Right ventricle myocardium superior (tissue), 1 donor: ENCODE data around the gene MESP1. TPM values are rescaled to one million over a fixed set of nuclear protein-coding genes. Genes with fewer than 3 reads are reported as not detected.

Experiments
- ATAC-seq: fragments of 200-7000 bp; cut with Tn5 transposase; one replicate; pipeline ENCODE4 v1.9.1; 2020; ENCODE audit warnings: mild to moderate bottlenecking; ENCODE audit not compliant: poor library complexity
- DNase-seq: peaks from one replicate; pipeline ENCODE4 v3.0.0-alpha.2; 2020
- intact Hi-C: fragments of 100-400 bp; cut with DNase I; formaldehyde crosslinking; loops from one replicate; pipeline ENCODE4 v1.11.2; 2022
- total RNA-seq: library from RNA; stranded (reverse); fragmentation: NEBNext Ultra II Directional; extraction: Animal tissue kit (Norgen Biotek cat#: 25700); gene quantifications from one replicate; pipeline ENCODE4 v1.2.1, GENCODE V29; 2021
- donor health status: DM: no; HTN: yes; CAD: no; lungs with severe emphysema.

The MESP1 gene
- total RNA-seq, 1 donor from 2014 or later = 11.6 TPM

DNA sequence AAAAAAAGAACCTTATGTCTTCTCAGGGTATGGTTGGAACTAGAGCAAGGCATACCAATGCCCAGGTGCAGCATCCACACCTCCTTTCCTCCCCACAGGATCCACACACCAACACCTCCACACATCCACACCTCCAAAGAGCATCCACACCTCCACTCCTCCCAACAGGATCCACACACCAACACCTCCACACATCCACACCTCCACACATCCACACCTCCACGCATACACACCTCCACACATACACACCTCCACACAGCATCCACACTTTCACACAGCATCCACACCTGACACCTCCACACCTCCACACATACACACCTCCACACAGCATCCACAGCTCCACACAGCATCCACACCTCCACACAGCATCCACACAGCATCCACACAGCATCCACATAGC is 5.3 kb downstream of the MESP1 start:
- no peak for DNase-seq
- no peak for ATAC-seq
- intact Hi-C loops = loop anchor here (5.0 to 10.0 kb wide), 2 partner anchors 101 to 127 kb away; no protein-coding TSS in a partner anchor

DNA sequence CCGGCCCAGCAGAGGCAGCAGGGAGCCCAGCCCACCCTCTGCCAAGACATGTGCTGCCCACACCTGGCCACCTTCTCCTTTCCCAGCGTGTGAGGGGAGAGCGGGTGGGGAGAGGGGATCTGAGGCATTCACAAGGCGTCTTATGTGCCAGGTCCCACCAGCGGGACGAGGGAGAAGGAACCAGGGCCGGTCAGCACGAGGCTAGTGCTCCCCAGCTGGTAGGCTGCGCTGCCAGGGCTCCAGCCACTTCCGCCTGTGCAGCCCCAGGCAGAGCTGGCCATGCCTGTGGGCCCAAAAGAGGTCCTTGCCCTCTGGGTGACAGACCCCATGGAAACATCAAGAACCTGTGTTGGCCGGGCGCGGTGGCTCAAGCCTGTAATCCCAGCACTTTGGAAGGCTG is 5.9 kb downstream of the MESP1 start:
- no peak for ATAC-seq
- intact Hi-C loops = loop anchor here (5.0 to 10.0 kb wide), 2 partner anchors 100 to 127 kb away; no protein-coding TSS in a partner anchor
- no peak for DNase-seq

DNA sequence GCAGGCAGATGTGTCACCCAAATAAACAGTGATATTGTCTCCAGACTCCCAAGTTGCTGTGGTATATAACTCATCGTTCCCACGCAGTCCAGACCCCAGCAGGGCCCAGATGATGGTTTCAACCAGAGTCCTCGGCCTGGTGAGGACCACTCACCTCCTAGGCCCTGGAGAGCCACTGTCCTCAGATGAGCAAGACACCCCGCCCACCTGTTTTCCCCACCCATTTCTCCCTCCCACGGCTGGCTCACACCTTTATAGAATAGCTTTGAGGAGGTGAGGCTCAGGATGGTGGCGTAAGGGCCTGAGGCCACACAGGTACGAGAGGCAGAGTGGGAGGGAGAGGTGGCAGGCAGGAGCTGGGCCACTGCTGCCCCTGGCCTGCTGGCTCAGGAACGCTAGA is 7.5 kb downstream of the MESP1 start:
- intact Hi-C loops = loop anchor here (5.0 to 10.0 kb wide), 2 partner anchors 99 to 344 kb away; no protein-coding TSS in a partner anchor
- ATAC-seq = no peak
- DNase-seq = no peak

DNA sequence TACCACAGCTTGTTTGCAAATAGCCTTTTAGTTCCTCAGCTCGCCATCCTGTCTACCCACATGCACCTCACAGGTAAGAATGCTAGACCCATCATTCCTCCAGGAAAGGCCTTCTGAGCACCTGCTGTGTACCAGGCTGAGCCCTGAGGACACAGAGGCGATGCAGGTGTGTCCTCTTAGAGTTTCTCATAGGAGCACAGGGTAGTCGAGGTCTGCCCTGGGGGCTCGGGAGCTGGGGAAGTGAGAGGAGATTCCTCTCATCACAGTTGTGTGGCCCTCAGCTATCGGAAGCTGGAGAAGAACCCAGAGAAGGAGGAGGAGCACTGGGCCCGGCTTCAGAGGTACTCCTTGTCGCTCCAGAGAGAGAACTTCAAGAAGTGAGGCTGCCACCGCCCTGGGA is 8.0 kb downstream of the MESP1 start:
- ATAC-seq (no peak), DNase-seq (no peak)
- intact Hi-C loops = loop anchor here (5.0 to 10.0 kb wide), 2 partner anchors 98 to 344 kb away; no protein-coding TSS in a partner anchor

DNA sequence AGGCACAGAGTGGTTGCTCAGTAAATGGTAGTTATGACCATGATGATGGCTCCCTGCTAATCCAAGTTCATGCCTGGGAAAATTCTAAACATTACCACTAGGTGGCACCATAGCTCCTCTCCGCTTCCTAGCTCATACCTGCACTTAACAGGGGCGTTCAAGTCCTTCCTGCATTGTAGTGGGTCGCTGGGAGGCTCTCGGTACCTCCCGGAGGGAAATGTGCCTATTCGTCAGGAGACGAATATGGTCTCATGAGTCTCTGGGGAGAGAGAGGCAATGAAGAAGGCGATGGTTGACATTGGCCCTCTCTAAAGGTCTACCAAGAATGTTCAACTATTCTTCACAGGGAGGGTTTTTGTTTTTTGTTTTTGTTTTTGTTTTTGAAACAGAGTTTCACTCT is 10.9 kb downstream of the MESP1 start:
- intact Hi-C loops = loop anchor here (5.0 to 10.0 kb wide), 2 partner anchors 95 to 347 kb away; no protein-coding TSS in a partner anchor
- peak; percentile 92 for ATAC-seq
- no peak for DNase-seq

DNA sequence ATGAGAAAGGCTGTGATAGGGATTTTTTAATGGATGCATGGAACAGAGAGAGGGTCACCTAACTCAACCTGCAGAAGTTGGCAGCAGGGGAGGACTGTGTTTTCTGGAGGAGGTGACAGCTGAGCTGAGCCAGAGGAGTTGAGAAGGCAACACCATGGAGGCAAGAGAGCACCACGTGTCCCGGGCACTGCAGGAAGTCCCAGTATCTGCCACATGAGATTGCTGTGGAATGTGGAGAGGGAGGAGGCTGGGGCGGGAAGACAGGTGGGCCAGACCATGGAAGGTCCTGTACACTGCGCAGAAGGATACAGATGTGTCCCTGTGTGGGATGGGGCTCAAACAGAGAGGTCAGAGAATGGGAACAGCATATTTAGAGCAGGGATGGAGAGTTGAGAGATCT is 15.3 kb downstream of the MESP1 start:
- intact Hi-C loops = no loop called here
- ATAC-seq = no peak

DNA sequence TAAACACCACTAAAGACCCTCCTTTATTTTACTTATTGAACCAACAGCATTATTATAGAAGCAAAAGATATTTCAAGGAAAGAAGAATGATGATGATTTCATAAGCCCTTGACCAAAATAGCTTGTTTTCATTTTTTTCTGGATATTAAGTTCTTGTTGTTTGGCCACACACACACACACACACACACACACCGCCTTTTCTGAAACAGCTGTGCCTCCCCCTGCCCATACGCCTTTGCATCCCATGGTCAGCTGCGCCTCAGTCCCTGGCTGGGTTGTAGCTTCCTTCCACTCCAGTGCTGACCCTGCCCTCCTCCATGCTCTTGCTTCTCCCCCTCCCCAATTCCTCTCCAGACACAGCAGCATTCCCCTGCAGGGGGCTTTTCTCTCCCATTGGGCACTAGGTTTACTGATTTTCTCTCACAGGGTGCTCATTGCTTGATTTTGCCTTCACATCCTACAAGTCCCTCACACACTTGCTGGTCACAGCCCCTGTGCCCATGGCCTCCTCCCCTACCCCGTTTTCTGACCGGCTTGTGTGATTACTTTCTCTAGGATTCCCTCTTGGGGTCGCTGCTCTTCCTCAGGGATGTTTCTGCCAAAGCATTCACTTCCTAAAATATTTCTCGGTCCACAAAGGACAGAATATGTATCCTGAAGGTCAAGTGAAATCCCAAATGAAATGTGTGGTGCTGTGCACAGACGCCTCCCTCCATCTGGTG is 18.4 kb downstream of the MESP1 start:
- no peak for DNase-seq

More for the DNA sequence above, 15.3 kb downstream of the MESP1 start:
- DNase-seq = no peak

DNA sequence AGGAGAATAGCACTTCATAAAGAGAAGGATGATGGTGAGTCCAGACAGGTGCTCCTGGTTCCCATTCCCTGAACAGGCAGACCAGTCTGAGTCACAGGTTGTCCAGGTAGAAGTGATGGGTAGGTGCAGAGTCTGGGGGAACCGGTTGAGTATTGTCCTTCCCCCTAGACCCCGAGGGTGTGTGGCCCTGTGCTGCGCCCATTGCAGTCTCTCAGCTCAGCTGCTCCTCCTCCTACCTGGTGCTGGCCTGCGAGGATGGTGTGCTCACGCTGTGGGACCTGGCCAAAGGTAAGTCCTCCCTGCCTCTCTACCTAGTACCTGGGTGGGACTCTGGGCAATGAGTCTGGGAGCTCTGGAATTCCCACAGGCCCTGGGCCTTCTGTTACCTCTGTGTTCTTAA is 19.8 kb downstream of the MESP1 start:
- DNase-seq = no peak
- intact Hi-C loops = no loop called here
- ATAC-seq = no peak

More for the DNA sequence above, 18.4 kb downstream of the MESP1 start:
- ATAC-seq = no peak
- intact Hi-C loops = no loop called here

DNA sequence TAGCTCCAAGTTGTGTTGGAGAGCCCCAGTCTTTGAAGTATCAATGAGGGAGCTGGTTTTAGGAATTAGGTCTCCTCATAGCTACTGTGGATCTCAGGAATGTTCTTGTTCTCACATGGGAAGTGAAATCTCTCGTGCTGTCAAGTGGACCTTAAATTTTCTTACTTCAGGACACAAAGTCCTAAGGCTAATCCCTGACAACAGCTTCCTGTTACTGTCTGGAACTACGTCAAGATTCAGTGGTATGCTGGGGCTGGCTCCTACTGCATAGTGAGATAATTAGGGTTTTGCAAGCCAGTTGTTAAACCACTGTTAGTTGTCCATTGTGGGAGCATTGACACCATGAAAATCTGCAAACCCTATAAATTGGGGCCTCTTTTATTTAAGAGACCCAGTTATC is 22.8 kb downstream of the MESP1 start:
- no peak for DNase-seq
- peak; percentile 71 for ATAC-seq
- intact Hi-C loops = no loop called here

DNA sequence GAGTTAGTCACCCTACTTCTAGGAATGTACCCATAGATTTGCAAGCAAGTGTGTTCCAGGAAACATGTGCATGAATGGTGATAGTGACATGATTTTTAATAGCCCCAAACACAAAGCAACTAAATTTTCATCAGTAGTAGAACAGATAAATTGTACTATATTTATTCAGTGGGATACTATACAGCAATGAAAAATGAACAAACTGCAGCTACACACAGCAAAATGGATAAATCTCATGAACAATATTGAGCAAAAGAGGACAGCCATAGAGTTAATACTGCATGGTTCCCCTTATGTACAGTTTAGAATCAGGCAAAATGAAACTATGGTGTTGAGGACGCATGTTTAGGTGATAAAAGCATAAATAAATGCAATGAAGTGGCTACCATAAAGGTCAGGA is 26.0 kb downstream of the MESP1 start:
- ATAC-seq (no peak), DNase-seq (no peak)
- intact Hi-C loops = no loop called here

DNA sequence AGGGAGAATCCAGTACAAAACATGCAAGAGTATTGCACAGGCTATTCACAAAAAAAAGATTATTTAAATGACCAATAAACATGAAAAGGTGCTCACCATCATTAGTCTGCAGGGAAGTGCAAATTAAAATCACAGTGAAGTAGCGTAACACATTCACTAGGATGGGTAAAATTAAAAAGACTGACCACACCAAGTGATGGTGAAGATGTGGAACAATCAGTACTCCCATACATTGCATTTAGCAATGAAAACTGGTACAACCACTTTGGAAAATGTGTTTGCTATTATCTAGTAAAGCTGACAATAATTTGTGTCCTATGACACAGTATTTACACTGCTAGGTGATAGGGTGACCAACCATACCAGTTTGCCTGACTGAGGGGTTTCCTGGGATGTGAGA is 26.4 kb downstream of the MESP1 start:
- intact Hi-C loops = no loop called here
- ATAC-seq = no peak
- no peak for DNase-seq

DNA sequence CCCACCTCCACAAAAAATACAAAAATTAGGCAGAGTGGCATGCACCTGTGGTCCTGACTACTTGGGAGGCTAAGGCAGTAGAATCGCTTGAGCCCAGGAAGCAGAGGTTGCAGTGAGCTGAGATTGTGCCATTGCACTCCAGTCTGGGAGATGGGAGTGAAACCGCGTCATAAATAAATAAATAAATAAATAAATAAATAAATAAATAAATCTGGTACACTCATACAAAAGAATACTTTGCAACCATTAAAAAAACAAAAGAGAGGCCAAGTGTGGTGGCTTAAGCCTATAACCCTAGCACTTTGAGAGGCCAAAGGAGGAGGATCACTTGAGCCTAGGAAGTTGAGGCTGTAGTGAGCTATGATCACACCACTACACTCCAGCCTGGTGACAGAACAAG is 28.0 kb downstream of the MESP1 start:
- intact Hi-C loops = no loop called here
- DNase-seq (no peak), ATAC-seq (no peak)

DNA sequence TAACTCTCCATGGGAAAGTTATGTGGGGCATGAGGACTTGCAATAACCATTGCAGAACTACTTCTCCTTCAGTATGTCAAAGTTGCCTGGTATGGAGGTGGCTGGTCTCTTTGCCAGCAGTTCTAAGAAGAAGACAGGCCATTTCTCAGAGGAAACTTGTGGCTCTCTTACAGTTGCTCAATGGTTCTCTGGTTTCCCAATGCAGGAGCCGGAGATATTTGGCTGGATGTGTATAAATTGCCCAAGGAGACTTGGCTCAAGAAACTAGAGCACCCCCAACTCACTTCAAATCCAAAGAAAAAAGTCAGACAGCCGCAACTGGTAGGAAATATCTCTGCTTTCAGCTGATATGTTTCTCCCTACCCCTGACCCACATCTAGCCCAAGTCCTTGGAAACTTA is 36.3 kb downstream of the MESP1 start:
- ATAC-seq (no peak), DNase-seq (no peak)
- intact Hi-C loops = no loop called here

DNA sequence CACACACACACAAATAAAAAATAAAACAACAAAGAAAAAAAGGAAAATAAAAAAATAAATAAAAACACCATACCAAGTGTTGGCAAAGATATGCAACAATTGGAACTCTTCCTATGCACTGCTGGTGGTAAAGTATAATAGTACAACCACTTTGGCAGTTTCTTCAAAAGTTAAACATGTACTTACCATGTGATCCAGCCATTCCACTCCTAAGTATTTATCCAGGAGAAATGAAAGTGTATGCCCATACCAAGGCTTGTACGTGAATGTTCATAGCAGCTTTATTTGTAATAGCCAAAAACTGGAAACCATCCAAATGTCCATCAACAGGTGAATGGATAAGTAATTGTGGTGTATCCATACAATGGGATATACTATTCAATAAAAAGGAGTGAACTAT is 43.5 kb downstream of the MESP1 start:
- intact Hi-C loops = no loop called here
- ATAC-seq (no peak), DNase-seq (no peak)

DNA sequence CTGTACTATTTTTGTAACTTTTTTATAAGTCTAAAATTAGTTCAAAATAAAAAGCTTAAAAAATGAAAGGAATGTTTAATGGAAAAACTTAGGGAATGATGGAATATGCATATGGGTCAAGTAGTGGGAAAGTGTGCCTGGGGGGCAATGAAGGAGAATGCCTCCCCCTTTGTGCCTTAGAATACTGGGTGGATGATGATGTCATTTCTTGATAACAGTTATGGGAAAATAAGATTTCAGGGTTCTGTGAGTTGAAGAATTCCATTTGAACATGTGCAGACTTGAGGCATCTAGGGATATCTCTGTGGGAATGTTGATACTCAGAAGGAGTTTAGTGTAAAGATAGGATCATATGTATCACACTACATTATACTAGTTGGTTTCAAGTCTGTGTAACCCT is 46.6 kb downstream of the MESP1 start:
- no peak for ATAC-seq
- DNase-seq = no peak
- intact Hi-C loops = no loop called here

Other genes with a start within 250 kb of the MESP1 start
- 0.05 TPM for gene TICRR, start 175.8 kb downstream of the MESP1 start, total RNA-seq
- gene KIF7, start 95.8 kb downstream of the MESP1 start, total RNA-seq = 1.9 TPM
- 9.9 TPM for gene PLIN1, start 71.9 kb downstream of the MESP1 start, total RNA-seq
- 13.4 TPM for gene PEX11A, start 60.5 kb downstream of the MESP1 start, total RNA-seq
- gene WDR93, start 60.4 kb downstream of the MESP1 start, total RNA-seq = 0.11 TPM
- gene MESP2, start 25.1 kb upstream of the MESP1 start, total RNA-seq = 0.13 TPM
- gene ANPEP, start 63.6 kb upstream of the MESP1 start, total RNA-seq = 6.6 TPM
- 47.5 TPM for gene AP3S2, start 142.7 kb upstream of the MESP1 start, total RNA-seq
- gene ARPIN, start 161.7 kb upstream of the MESP1 start, total RNA-seq = 10.6 TPM